Brain microvascular endothelial cell (primary cell): ENCODE measurements around the gene MYT1.

Source experiments
- DNase-seq: peaks from one replicate; pipeline ENCODE4 v3.0.0-alpha.2; 2020
- H3K27ac ChIP-seq: fragments of 250-450 bp; sonication (Bioruptor Pico); 2 replicates; pipeline ENCODE4 v1.5.1; 2020; ENCODE audit warnings: mild to moderate bottlenecking, moderate library complexity
- H3K27me3 ChIP-seq: fragments of 250-450 bp; sonication (Bioruptor Pico); replicated peaks from 2 replicates; pipeline ENCODE4 v1.5.1; 2020; ENCODE audit warnings: mild to moderate bottlenecking
- H3K36me3 ChIP-seq: fragments of 250-450 bp; sonication (Bioruptor Pico); replicated peaks from 2 replicates; pipeline ENCODE4 v1.5.1; 2020; ENCODE audit warnings: mild to moderate bottlenecking
- H3K4me3 ChIP-seq: 2 replicates; pipeline ENCODE4 v1.5.1; 2011; ENCODE audit warnings: low read depth, mild to moderate bottlenecking, control low read depth, low read length, moderate library complexity
- CTCF ChIP-seq: IDR thresholded peaks from 2 replicates; pipeline ENCODE4 v1.5.1; 2011; ENCODE audit warnings: low read depth, mild to moderate bottlenecking, moderate library complexity, low read length, control low read depth, inconsistent platforms; ENCODE audit errors: missing control alignments
- in situ Hi-C: cut with HindIII; loops from 2 replicates; pipeline ENCODE4 v1.10.0; 2017; ENCODE audit warnings: low sequenced_read_pairs, low pct_ligation_motif_present

Gene MYT1

GRCh38 chr20:64271636-64272035, 107.4 kb downstream of the MYT1 start:
- H3K4me3 ChIP-seq: no peak overlapping the region
- H3K27me3 ChIP-seq: no peaks in the 10 kb centered on the region
- no peak overlapping the region for H3K27ac ChIP-seq
- in situ Hi-C loops: no loop called here
- H3K36me3 ChIP-seq: peaks cover 2% of the 10 kb centered on the region
- no peak for DNase-seq
- no peak for TF ChIP-seq CTCF

GRCh38 chr20:64273109-64273508, 108.9 kb downstream of the MYT1 start:
- in situ Hi-C loops: no loop called here
- H3K27me3 ChIP-seq: no peaks in the 10 kb centered on the region
- TF ChIP-seq CTCF: no peak
- H3K27ac ChIP-seq: no peak overlapping the region
- H3K36me3 ChIP-seq: peaks cover 2% of the 10 kb centered on the region
- DNase-seq: no peak
- H3K4me3 ChIP-seq: no peak overlapping the region

DNA sequence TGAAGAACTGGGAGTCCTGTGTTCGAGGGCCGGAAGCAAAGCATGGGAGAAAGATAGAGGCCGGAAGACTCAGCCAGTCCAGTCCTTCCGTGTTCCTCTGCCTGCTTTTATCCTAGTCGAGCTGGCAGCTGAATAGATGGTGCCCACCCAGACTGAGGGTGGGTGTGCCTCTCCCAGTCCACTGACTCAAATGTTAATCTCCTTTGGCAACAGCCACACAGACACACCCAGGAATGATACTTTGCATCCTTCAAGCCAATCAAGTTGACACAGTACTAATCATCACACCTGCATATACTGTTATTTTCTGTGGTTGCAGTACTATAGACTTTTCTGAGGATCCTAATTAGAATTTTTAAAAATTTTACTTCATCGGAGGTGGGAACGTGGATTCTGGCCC, 112.6 kb downstream of the MYT1 start:
- Histone ChIP-seq H3K4me3 (no peak overlapping the region), H3K27me3 (no peaks in the 10 kb centered on the region), H3K36me3 (no peaks in the 10 kb centered on the region), H3K27ac (no peak overlapping the region)
- in situ Hi-C loops: no loop called here
- TF ChIP-seq CTCF: no peak
- no peak for DNase-seq

- no peaks in the 10 kb centered on the region for H3K27me3 ChIP-seq
- DNase-seq: no peak
- no peak overlapping the region for H3K4me3 ChIP-seq
- TF ChIP-seq CTCF: no peak
- in situ Hi-C loops: no loop called here
- H3K36me3 ChIP-seq: no peaks in the 10 kb centered on the region
- H3K27ac ChIP-seq: no peak overlapping the region
Observed at GRCh38 chr20:64277571-64278316, 113.5 kb downstream of the MYT1 start.

DNA sequence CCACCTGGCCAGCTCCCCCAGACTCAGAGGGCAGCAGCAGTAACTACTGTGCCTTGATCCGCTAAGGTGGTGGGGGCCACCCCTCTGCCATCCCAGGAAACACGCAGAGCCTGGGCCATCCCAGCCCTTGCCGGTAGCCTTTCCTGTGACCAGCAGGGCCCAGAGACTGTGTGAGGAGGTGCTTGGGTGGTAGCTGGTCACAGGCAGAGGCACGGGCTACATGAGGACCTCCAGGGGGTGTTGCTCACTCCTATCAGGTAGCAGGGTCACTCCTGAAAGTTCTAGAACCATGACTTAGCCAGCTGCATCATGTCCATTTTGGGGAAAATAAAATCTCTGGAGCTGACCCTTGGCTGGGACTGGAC, 114.0 kb downstream of the MYT1 start:
- in situ Hi-C loops: no loop called here
- no peaks in the 10 kb centered on the region for H3K27me3 ChIP-seq
- DNase-seq: no peak
- H3K36me3 ChIP-seq: no peaks in the 10 kb centered on the region
- no peak for TF ChIP-seq CTCF
- no peak overlapping the region for H3K27ac ChIP-seq
- H3K4me3 ChIP-seq: no peak overlapping the region

DNA sequence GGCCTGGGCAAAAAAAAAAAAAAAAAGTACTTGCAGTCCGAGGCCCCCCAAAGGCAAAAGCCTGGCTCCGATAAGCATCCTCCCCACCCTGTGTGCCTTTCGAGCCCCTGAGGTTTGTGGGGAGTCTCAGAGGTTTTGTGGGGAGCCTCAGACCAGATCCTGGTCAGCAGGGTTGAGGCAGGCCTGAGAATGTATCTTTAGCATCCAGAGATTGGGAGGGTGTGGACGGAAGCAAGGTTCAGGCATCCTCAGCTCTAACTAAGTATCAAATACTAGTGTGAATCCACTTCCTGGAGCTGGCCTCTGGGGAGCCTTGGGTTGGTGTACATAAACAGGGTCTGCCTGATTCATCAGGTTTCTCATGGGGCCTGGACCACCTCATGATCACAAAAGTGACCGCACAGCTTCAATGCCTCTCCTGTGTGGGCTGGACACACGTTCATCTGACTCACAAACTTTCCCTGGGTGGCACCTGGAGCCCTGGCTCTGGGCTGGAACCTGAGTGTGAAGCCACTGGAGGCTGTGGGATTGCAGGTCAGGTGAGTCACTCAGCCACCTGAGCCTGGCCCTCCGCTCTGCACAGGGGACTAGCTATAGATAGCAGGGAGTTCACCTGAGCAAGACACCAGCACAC, 115.7 kb downstream of the MYT1 start:
- Histone ChIP-seq H3K4me3 (no peak overlapping the region), H3K36me3 (no peaks in the 10 kb centered on the region), H3K27me3 (no peaks in the 10 kb centered on the region), H3K27ac (no peak overlapping the region)
- in situ Hi-C loops: no loop called here
- TF ChIP-seq CTCF: no peak
- no peak for DNase-seq
